HG02973 (cell line): ENCODE data around the gene PPP1R12B.

Experiments used
- ATAC-seq: cut with Tn5 transposase; IDR thresholded peaks from one replicate; pipeline ENCODE4 v1.9.1; 2021; ENCODE audit warnings: moderate library complexity; ENCODE audit not compliant: unreplicated experiment

PPP1R12B gene, protein sequence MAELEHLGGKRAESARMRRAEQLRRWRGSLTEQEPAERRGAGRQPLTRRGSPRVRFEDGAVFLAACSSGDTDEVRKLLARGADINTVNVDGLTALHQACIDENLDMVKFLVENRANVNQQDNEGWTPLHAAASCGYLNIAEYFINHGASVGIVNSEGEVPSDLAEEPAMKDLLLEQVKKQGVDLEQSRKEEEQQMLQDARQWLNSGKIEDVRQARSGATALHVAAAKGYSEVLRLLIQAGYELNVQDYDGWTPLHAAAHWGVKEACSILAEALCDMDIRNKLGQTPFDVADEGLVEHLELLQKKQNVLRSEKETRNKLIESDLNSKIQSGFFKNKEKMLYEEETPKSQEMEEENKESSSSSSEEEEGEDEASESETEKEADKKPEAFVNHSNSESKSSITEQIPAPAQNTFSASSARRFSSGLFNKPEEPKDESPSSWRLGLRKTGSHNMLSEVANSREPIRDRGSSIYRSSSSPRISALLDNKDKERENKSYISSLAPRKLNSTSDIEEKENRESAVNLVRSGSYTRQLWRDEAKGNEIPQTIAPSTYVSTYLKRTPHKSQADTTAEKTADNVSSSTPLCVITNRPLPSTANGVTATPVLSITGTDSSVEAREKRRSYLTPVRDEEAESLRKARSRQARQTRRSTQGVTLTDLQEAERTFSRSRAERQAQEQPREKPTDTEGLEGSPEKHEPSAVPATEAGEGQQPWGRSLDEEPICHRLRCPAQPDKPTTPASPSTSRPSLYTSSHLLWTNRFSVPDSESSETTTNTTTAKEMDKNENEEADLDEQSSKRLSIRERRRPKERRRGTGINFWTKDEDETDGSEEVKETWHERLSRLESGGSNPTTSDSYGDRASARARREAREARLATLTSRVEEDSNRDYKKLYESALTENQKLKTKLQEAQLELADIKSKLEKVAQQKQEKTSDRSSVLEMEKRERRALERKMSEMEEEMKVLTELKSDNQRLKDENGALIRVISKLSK

GRCh38 chr1:202348509-202349205, at the start of gene PPP1R12B:
TSS of gene PPP1R12B (plus strand) at chr1:202348699. CDS start at chr1:202348852, 153 bp downstream.
- peak; percentile 93 for ATAC-seq

DNA sequence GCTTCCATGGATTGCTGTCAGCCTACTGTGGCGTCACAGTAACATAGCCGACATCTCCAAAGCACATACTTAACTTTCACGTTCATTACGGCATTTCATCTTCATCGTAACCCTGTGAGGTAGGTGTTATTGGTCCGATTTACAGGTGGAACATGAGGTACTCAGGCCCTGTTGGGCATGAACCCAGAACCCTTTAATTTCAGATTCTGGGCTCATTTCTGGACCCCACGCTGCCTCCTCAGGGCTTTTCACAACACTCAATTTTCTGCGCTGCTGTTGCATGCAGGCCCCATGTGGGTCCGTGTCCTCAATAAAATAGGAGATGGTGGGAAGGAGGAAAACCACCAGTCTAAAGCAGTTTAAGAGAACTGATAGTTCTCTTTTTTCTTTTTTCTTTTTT, 46.3 kb upstream of the PPP1R12B start:
- no peak for ATAC-seq

DNA sequence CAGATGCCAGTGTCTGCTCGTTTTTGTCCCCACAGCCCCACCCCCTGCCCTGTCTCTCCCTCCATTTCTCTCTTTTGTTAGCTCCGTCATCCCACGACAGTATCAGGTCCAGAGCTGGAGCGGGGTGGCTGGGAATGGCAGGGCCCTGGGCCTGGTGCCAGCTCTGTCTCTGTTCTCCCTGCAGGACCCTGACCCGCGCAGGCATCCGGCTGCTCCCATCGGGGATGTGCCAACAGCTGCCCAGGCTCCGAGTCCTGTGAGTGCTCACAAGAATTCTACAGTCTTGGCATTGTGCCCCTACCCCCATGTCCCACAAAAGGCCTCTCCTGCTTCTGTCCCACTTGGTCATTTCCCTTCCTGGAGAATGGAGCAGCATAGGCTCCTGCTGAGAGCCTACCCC, 44.1 kb upstream of the PPP1R12B start:
- ATAC-seq: no peak

GRCh38 chr1:202305168-202305567, 43.3 kb upstream of the PPP1R12B start:
- no peak for ATAC-seq

DNA sequence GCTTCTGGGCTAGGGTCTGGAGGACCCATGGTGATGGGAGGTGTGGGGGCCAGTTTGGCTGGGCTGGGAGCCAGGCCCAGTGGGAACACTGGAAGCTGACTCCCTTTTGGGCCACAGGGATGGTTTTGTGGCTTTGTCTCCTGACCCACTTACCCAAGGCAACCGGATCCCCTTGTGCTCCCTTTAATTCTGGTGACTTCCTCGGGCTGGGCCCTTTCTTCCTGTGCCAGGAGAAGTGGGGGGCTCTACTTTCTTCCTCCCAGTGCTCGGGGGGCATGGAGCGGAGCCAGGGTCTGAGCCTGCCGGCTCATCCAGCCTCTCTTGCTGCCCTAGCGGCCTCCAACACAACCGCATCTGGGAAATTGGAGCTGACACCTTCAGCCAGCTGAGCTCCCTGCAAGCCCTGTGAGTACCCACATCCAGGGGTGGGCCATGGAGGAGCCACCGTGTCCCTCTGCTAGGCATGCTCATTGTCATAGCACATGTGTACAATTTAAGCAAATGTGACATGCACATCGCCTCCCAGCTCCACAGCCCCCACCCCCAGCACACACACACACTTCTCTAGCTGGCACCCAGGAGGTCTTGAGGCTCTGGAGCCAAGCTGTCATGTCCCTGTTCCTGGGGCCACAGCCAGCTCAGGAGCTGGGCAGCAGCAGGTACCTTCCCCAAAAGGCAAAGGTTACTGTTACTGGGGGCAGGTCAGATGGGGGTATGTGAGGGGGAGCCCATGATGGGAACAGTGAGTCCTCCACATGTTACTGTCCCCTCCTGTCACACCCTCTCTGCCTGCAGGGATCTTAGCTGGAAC, 41.8 kb upstream of the PPP1R12B start:
- ATAC-seq: no peak

- ATAC-seq: no peak
Observed at GRCh38 chr1:202310071-202310725, 38.3 kb upstream of the PPP1R12B start.

DNA sequence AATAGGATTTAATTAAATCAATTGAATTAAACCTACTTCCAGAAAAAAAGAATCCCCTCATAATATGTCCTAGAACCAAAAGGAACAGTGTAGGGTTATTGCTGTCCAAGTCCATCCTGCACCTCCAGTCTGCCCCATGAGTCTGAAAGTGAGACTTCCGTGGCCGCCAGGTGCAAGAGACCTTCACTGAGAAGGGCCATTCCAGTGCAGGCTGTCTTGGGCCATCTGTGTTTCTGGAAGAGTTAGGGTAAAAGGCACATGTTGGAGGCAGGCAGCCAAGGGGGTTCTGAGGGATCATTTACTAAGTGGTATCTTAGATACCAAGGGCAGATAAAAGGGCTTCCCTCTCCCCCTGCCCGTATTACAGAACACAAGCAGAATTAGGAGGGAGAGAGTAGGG, 37.8 kb upstream of the PPP1R12B start:
- ATAC-seq: no peak

DNA sequence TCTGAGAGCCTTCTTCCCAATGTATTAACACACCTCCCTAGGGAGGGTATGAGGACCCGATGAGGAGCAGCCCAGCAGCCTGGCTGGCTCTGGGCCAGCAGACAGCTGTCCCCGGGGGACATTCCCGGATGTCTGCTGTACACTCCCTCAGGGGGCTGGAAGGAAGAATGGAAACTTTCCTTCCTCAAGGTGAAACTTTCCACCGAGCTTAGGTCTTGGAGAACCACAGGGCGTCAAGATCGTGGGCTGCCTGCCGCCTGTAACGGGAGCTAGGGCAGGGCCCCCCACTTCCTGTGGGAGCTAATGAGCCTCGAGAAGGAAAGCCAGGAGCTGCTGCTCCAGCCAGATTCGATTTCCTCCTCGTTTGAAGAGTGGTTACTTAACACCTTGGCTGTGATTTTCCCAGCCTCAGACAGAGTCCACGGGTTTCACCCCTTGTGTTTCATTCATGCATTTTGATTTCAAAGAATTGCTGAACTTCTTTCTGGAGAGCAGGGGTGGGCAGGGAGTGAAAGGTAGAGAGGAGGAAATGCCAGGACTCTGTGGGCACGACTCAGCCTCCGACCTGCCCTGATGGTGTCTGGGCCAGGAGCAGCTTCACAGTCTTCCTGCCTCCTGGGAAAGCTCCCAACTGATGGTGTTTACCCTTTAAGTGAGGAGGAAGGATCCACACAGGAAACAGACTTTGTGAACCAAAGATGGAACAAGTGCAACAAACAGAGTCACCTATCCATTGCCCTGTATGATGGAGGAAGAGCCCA, 36.4 kb upstream of the PPP1R12B start:
- ATAC-seq: no peak

GRCh38 chr1:202315576-202316168, 32.8 kb upstream of the PPP1R12B start:
- no peak for ATAC-seq

DNA sequence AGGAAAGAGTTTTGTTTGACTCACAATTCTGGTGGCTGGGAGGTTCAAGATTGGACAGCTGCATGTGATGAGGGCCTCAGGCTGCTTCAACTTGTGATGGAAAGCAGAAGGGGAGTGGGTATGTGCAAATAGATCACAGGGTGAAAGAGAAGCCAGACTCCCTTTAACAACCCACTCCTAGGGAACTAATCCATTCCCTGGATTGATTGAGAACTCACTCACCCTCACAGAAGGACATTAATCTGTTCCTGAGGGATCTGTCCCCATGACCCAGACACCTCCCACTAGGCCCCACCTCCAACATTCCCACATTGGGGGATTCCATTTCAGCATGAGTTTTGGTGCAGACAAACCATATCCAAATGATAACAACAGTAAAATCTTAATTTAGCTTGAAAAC, 32.3 kb upstream of the PPP1R12B start:
- ATAC-seq: no peak

GRCh38 chr1:202317941-202318925, 30.3 kb upstream of the PPP1R12B start:
- ATAC-seq: no peak

DNA sequence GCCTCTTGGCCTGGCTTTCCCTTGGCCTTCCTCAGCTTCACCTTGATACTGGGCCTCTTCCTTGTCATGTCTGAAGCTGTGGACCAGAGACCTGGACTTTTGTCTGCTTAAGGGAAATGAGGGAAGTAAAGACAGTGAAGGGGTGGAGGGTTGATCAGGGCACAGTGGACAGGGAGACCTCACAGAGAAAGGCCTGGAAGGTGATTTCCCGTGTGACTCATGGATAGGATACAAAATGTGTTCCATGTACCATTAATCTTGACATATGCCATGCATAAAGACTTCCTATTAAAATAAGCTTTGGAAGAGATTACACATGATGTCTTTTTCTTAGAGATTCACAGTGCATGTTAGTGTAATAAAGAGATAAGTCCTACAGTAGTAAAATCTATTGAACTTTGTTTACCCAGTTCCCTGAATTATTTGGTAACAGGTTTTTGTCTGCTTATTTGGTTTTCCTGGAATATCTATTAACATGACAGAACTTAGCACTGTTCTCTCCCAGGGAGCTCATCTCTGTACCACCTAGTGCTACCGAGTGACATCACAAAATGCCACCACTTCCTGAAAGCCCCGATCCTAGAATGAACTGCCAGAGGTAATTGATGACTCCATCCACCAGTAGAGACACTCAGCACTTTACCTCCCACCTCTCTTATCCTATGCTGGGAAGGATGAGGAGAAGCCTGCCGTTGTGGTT, 29.0 kb upstream of the PPP1R12B start:
- ATAC-seq: no peak

DNA sequence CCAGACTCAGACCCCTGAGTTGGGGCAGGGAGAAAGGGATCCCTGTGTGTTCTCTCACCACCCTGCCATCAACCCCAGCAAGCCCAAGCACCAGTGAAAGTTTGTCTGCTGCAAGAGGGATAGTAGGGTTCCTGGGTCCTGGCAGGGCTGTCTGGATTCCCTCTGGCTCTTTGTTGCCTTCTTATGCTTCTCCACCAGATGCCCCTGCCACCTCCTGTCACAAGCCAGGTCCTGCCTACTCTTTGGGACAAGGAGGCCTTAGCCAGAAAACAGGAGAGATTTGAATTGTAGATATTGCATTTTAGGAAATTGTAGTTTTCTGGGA, 28.5 kb upstream of the PPP1R12B start:
- ATAC-seq: no peak

DNA sequence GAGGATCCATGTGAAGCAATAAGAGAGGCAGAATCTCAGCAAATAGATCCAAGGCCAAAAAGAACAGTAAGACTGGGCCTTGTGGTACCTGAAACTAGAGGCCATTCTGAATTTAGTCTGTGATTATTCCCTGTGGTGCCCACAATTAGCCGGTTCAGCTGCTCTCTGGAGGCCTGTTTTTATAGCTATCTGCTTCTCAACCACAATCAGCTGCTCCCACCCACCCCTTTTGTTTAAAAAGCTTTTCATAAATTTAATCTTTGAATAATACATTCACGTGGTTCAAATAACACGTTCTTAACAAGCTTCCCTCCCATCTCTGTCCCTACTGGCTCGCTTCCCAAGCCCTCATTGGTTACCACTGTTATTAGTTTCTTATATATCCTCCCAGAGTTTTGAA, 24.8 kb upstream of the PPP1R12B start:
- no peak for ATAC-seq

DNA sequence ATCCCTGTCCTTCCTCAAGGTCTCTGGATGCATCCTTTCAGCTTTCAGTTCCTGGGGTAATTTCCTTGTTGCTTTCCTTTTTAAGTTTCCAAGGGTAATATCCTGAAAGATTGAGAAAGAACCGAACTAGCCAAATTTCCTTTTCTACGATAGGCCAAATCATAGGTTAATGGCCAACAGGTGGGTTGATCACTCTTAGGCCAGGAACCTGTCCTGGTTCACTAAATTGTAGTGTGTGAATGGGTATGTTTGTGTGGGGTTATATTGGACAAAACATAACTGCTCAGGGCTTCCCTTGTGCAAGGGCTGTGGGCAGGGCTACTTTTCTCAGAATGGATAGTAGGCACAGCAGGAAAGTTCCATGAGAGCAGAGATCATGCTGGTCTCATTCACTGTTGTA, 23.9 kb upstream of the PPP1R12B start:
- ATAC-seq: no peak

- ATAC-seq: no peak
Observed at GRCh38 chr1:202329891-202330290, 18.6 kb upstream of the PPP1R12B start.

DNA sequence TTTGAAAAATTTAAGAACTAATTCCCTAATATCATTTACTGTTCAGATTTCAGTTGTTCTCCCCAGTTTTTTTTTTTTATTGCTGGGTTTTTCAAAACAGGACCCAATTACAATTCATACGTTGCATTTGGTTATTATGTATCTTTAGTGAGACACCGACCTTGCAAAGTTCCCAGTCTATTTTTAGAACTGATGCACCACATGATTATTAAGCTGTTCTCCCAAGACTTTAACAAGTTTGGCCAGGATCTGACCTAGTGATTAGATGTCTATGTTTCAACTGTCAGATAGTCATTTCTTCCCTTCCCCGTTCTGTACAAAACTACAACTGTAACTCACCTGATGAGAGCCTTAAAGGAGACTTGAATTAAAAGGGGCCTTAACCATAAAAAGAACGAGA, 14.6 kb upstream of the PPP1R12B start:
- ATAC-seq: no peak
